Fibroblast of lung (primary cell): ENCODE data around the gene SERPINB5. TPM values are rescaled to one million over a fixed set of nuclear protein-coding genes. Genes with fewer than 3 reads are reported as not detected.
A peak's percentile ranks its signal among the peaks of the same experiment; 100 is the strongest.

ENCODE experiments used
- DNase-seq, 2 donors: peaks; one replicate each; pipeline versions ENCODE4 v3.0.0 to v3.0.0-alpha.2; 2010; ENCODE audit warnings: low read depth in 2 of 2
- H2AFZ ChIP-seq: 2 replicates; pipeline ENCODE4 v1.5.1; 2012; ENCODE audit warnings: low read length, control low read depth, inconsistent platforms
- H3K27ac ChIP-seq: 2 replicates; pipeline ENCODE4 v1.5.1; 2011; ENCODE audit warnings: low read length, control low read depth; ENCODE audit not compliant: insufficient read depth
- H3K27me3 ChIP-seq: 2 replicates; pipeline ENCODE4 v1.5.1; 2011; ENCODE audit warnings: mild to moderate bottlenecking, low read length; ENCODE audit not compliant: control insufficient read depth, insufficient read depth
- H3K36me3 ChIP-seq: 2 replicates; pipeline ENCODE4 v1.5.1; 2011; ENCODE audit warnings: low read length; ENCODE audit not compliant: control insufficient read depth, insufficient read depth
- H3K4me1 ChIP-seq: 2 replicates; pipeline ENCODE4 v1.5.1; 2011; ENCODE audit warnings: low read length; ENCODE audit not compliant: control insufficient read depth, insufficient read depth; ENCODE audit errors: extremely low read depth
- H3K4me2 ChIP-seq: 2 replicates; pipeline ENCODE4 v1.5.1; 2011; ENCODE audit warnings: low read length, control low read depth; ENCODE audit not compliant: insufficient read depth; ENCODE audit errors: extremely low read depth
- H3K4me3 ChIP-seq, 4 experiments: fragments of 200-600 bp in 1 of 4; sonication (generic) in 1 of 4; replicated peaks in 1 of 4; 2 replicates each; pipeline ENCODE4 v1.5.1; 2011 to 2016; ENCODE audit warnings: low read length in 4 of 4, low read depth in 3 of 4, mild to moderate bottlenecking in 3 of 4, control low read depth in 2 of 4, inconsistent platforms in 1 of 4, mixed read lengths in 1 of 4; ENCODE audit not compliant: insufficient read depth in 1 of 4; ENCODE audit errors: control extremely low read depth in 1 of 4
- H3K79me2 ChIP-seq: 2 replicates; pipeline ENCODE4 v1.5.1; 2012; ENCODE audit warnings: mild to moderate bottlenecking, low read length, inconsistent platforms; ENCODE audit not compliant: control insufficient read depth, insufficient read depth
- H3K9ac ChIP-seq: 2 replicates; pipeline ENCODE4 v1.5.1; 2011; ENCODE audit warnings: mild to moderate bottlenecking, low read length, control low read depth; ENCODE audit not compliant: insufficient read depth
- H3K9me3 ChIP-seq: 2 replicates; pipeline ENCODE4 v1.5.1; 2012; ENCODE audit warnings: low read depth, low read length; ENCODE audit not compliant: control insufficient read depth, insufficient read depth
- H4K20me1 ChIP-seq: 2 replicates; pipeline ENCODE4 v1.5.1; 2011; ENCODE audit warnings: low read length; ENCODE audit not compliant: control insufficient read depth, insufficient read depth; ENCODE audit errors: extremely low read depth
- CTCF ChIP-seq, 2 donors: IDR thresholded peaks in 1 of 2; conservative IDR thresholded peaks in 1 of 2; 1 replicate in 1 of 2; 2 replicates in 1 of 2; pipeline ENCODE4 v1.5.1; 2011 to 2012; ENCODE audit warnings: low read length in 2 of 2, control low read depth in 1 of 2, inconsistent platforms in 1 of 2, low read depth in 1 of 2, mild to moderate bottlenecking in 1 of 2
- EZH2 ChIP-seq: IDR thresholded peaks from 2 replicates; pipeline ENCODE4 v1.5.1; 2012; ENCODE audit warnings: low read length, control low read depth, mild to moderate bottlenecking; ENCODE audit errors: missing control alignments
- polyA plus RNA-seq, 2 donors: library from polyadenylated mRNA; depleted of rRNA in 1 of 2; stranded (reverse) in 1 of 2; unstranded in 1 of 2; fragments of >200 nt; gene quantifications; 2 replicates each; pipeline ENCODE4 v1.2.1, GENCODE V29; 2011 to 2012; ENCODE audit warnings: missing spikeins in 1 of 2
- total RNA-seq: library from RNA; depleted of rRNA; stranded (reverse); fragments of >200 nt; gene quantifications from 2 replicates; pipeline ENCODE4 v1.2.1, GENCODE V29; 2014

Gene SERPINB5
- total and polyA plus RNA-seq, 2 donors (not counting 1 experiment from before 2014, with no cell fraction given) = 0.05 TPM; not detected in 1

GRCh38 chr18:63534615-63535014 lies 57.9 kb downstream of the SERPINB5 start:
- Histone ChIP-seq H3K36me3 (no peaks in the 10 kb centered on the region), H3K79me2 (no peaks in the 10 kb centered on the region), H3K9ac (no peak overlapping the region), H3K27me3 (no peaks in the 10 kb centered on the region), H3K9me3 (no peaks in the 10 kb centered on the region), H3K4me3 (no peak overlapping the region), H4K20me1 (no peaks in the 10 kb centered on the region), H2AFZ (no peak overlapping the region), H3K4me1 (no peaks in the 10 kb centered on the region), H3K27ac (no peak overlapping the region), H3K4me2 (no peak overlapping the region)
- TF ChIP-seq EZH2 (no peak), CTCF (conservative IDR thresholded peaks at IDR 0.05 in 1 of 2, IDR thresholded peaks at IDR 0.05 in 1 of 2; ENCODE audit: low read depth in 1 of 2, low read length in 2 of 2) (no peak)
- no peak for DNase-seq

GRCh38 chr18:63539904-63540510 lies 63.2 kb downstream of the SERPINB5 start:
- Histone ChIP-seq H3K9ac (no peak overlapping the region), H3K9me3 (no peaks in the 10 kb centered on the region), H3K4me3 (no peak overlapping the region), H3K4me2 (peak overlapping the region; percentile 29), H3K4me1 (no peaks in the 10 kb centered on the region), H3K36me3 (no peaks in the 10 kb centered on the region), H3K27ac (no peak overlapping the region), H3K27me3 (no peaks in the 10 kb centered on the region), H2AFZ (no peak overlapping the region), H3K79me2 (no peaks in the 10 kb centered on the region), H4K20me1 (no peaks in the 10 kb centered on the region)
- TF ChIP-seq CTCF (conservative IDR thresholded peaks at IDR 0.05 in 1 of 2, IDR thresholded peaks at IDR 0.05 in 1 of 2; ENCODE audit: low read depth in 1 of 2, low read length in 2 of 2) (no peak), EZH2 (no peak)
- DNase-seq = peak in 1 of 2 donors; percentile 49

GRCh38 chr18:63542069-63542468 lies 65.3 kb downstream of the SERPINB5 start, which contains the start of gene SERPINB12:
Gene SERPINB12, plus strand, starts transcription at chr18:63542369. Its CDS starts 13,791 bp downstream, at chr18:63556160.
- no peak within 1 kb of the TSS for H3K4me2 ChIP-seq
- no peak for DNase-seq
- no peak within 1 kb of the TSS for H3K4me3 ChIP-seq
- H3K27ac ChIP-seq = no peak within 1 kb of the TSS
- no peaks in the 10 kb centered on the region for H4K20me1 ChIP-seq
- no peak within 1 kb of the TSS for H2AFZ ChIP-seq
- no peak within 1 kb of the TSS for H3K9ac ChIP-seq
- H3K27me3 ChIP-seq = no peaks in the 10 kb centered on the region
- no peaks in the 10 kb centered on the region for H3K4me1 ChIP-seq
- no peaks in the 10 kb centered on the region for H3K79me2 ChIP-seq
- H3K9me3 ChIP-seq = no peaks in the 10 kb centered on the region
- no peak for TF ChIP-seq EZH2
- TF ChIP-seq CTCF (conservative IDR thresholded peaks at IDR 0.05 in 1 of 2, IDR thresholded peaks at IDR 0.05 in 1 of 2; ENCODE audit: low read depth in 1 of 2, low read length in 2 of 2) = no peak
- no peaks in the 10 kb centered on the region for H3K36me3 ChIP-seq
